RWPE2 (cell line): ENCODE results near the gene PPM1M.

ENCODE experiments used
- ATAC-seq: fragments of 200-7000 bp; cut with Tn5 transposase; 3 replicates; pipeline ENCODE4 v1.9.1; 2021; ENCODE audit warnings: low read depth
- DNase-seq: peaks from one replicate; pipeline ENCODE4 v3.0.0-alpha.2; 2020; ENCODE audit warnings: low spot score
- H3K27ac ChIP-seq: fragments of 450-650 bp; 2 replicates; pipeline ENCODE4 v1.5.1; 2017; ENCODE audit warnings: mild to moderate bottlenecking; ENCODE audit not compliant: poor library complexity, severe bottlenecking
- H3K27me3 ChIP-seq: fragments of 250-450 bp; sonication (Bioruptor Pico); 2 replicates; pipeline ENCODE4 v1.5.1; 2021; ENCODE audit warnings: mild to moderate bottlenecking, moderate library complexity; ENCODE audit not compliant: insufficient read depth, poor library complexity, severe bottlenecking
- H3K36me3 ChIP-seq: fragments of 250-450 bp; sonication (Bioruptor Pico); 2 replicates; pipeline ENCODE4 v1.5.1; 2020; ENCODE audit warnings: low read depth, mild to moderate bottlenecking, moderate library complexity
- H3K4me1 ChIP-seq: fragments of 250-450 bp; sonication (Bioruptor Pico); 2 replicates; pipeline ENCODE4 v1.5.1; 2021; ENCODE audit warnings: mild to moderate bottlenecking, moderate library complexity; ENCODE audit not compliant: insufficient read depth, poor library complexity, severe bottlenecking
- H3K4me3 ChIP-seq: fragments of 250-450 bp; sonication (Bioruptor Pico); 2 replicates; pipeline ENCODE4 v1.5.1; 2021; ENCODE audit warnings: mild to moderate bottlenecking, moderate library complexity; ENCODE audit not compliant: severe bottlenecking
- H3K9me3 ChIP-seq: fragments of 250-450 bp; sonication (Bioruptor Pico); 2 replicates; pipeline ENCODE4 v1.5.1; 2021; ENCODE audit warnings: mild to moderate bottlenecking, moderate library complexity; ENCODE audit not compliant: severe bottlenecking
- CTCF ChIP-seq: fragments of 450-650 bp; IDR thresholded peaks from one replicate; pipeline ENCODE4 v1.5.1; 2017; ENCODE audit warnings: mild to moderate bottlenecking, moderate library complexity; ENCODE audit not compliant: poor library complexity, severe bottlenecking

The PPM1M gene

GRCh38 chr3:52289338-52289746, 43.8 kb downstream of the PPM1M start:
- ATAC-seq (no peak), DNase-seq (no peak)
- H3K4me1 ChIP-seq: peaks cover 10% of the 10 kb centered on the region
- no peaks in the 10 kb centered on the region for H3K36me3 ChIP-seq
- no peak for TF ChIP-seq CTCF
- no peak overlapping the region for H3K27ac ChIP-seq
- H3K9me3 ChIP-seq: no peaks in the 10 kb centered on the region
- H3K27me3 ChIP-seq: no peaks in the 10 kb centered on the region
- H3K4me3 ChIP-seq: no peak overlapping the region

- TF ChIP-seq CTCF: no peak
- DNase-seq (no peak), ATAC-seq (no peak)
- Histone ChIP-seq H3K36me3 (no peaks in the 10 kb centered on the region), H3K27ac (no peak overlapping the region), H3K4me3 (no peak overlapping the region), H3K9me3 (no peaks in the 10 kb centered on the region), H3K4me1 (peaks cover 10% of the 10 kb centered on the region), H3K27me3 (no peaks in the 10 kb centered on the region)
Observed at GRCh38 chr3:52289747-52290595, 44.4 kb downstream of the PPM1M start.

GRCh38 chr3:52290596-52291507, 45.3 kb downstream of the PPM1M start:
- H3K27ac ChIP-seq: no peak overlapping the region
- TF ChIP-seq CTCF: no peak

GRCh38 chr3:52291508-52292181, 46.1 kb downstream of the PPM1M start:
- Histone ChIP-seq H3K27me3 (no peaks in the 10 kb centered on the region), H3K27ac (no peak overlapping the region), H3K9me3 (no peaks in the 10 kb centered on the region), H3K4me1 (peaks cover 10% of the 10 kb centered on the region), H3K36me3 (no peaks in the 10 kb centered on the region), H3K4me3 (no peak overlapping the region)
- peak; percentile 40 for TF ChIP-seq CTCF
- DNase-seq (no peak), ATAC-seq (no peak)

More at GRCh38 chr3:52290596-52291507, 45.3 kb downstream of the PPM1M start:
- Histone ChIP-seq H3K4me3 (no peak overlapping the region), H3K36me3 (no peaks in the 10 kb centered on the region), H3K27me3 (no peaks in the 10 kb centered on the region), H3K4me1 (peaks cover 10% of the 10 kb centered on the region), H3K9me3 (no peaks in the 10 kb centered on the region)
- no peak for ATAC-seq
- no peak for DNase-seq
